IPS DF 19.7 (cell line): Measurements from ENCODE around the gene NPAS3.

ENCODE experiments used
- DNase-seq: peaks from one replicate; pipeline ENCODE4 v3.0.0-alpha.2; 2013; ENCODE audit warnings: low read depth, low spot score

NPAS3 gene

DNA sequence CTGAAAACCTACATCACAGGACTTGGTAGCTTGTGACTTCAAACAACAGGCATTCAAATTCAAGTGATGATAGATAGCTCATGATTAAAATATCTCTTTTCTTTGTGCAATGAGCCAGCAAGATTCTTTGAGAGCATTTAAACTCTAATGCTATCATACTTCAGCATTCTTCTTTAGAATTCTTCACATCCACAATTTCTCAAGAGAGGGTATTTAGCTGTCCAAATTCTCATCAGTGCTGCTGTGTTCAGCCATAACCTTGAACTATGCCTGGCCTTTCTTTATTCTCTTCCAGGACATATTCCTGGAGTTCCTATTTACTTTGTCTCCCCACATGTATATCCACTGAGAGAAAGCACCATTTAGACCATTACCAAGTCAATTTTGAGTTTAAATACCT is 691.1 kb downstream of the NPAS3 start:
- DNase-seq: no peak

DNA sequence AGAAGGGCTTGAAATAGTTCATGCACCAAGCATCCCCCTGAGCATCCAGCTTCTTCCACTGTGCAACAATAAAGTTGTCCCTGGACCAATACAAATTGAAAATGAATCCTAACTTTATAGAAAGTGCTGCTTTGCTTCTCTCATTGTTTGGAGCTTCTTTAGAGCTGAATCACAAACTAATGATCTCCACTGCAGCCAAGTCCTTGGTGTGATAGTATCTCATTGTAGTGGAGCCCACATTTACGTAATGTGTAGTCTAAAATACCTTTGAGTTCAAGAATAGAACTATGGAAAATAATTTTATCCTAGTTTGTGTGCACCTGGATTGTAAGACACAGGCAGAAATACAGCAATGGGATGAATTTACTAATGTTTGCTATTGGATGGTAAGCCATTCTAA is 692.3 kb downstream of the NPAS3 start:
- DNase-seq: no peak

DNA sequence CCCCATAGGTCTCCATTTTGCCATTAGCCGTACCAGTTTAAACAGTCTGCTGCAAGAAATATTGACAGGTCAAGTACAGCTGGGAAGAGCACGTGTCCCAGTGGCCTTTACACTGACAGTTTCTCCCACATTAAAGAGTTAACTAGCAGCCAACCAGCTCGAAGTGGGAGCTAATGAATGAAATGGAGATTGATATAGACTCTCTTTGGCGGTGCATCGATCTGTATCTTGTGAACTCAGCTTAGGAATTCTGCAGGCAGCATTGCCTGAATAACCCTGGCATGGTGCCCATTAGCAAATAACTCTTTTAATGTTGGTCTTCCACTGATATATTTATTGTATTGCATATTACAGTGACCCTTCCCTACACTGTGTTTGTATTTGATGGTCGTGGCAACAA is 692.8 kb downstream of the NPAS3 start:
- DNase-seq: no peak

DNA sequence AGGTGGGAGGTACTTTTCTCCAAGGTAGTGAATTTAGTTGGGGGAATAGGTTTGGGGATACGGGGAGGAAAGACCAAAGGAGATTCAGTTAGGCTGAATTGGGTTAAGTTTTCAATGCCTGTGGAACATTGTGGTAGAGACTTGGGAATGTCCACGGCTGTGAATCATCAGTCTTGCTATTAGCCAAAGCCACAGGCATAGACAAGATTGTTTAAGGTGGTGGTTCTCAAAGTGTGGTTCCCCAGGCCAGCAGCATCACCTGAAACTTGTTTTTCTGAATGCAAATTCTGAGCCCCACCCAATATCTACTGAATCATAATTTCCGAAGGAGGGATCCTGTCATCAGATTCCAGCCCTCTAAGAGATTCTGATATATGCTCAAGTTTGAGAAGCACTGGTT is 696.0 kb downstream of the NPAS3 start:
- DNase-seq: no peak

DNA sequence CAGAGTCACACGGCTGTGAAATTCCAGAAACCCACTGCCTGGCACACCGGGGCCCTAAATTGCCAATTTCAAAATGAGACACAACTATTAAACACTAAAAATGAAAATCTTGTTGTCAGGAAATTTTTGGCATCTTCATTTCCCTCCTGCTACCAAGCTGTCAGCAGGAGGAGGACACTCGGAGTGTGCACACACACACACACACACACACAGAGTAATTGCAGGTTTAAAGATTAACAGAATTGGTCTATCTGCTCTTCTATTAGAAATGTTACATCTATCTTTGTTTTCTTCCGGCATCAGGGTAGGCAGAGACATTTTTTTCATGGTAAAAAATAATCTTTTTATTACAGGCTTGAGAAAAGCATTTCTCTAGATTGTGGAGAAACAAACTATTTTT is 698.0 kb downstream of the NPAS3 start:
- DNase-seq: no peak

DNA sequence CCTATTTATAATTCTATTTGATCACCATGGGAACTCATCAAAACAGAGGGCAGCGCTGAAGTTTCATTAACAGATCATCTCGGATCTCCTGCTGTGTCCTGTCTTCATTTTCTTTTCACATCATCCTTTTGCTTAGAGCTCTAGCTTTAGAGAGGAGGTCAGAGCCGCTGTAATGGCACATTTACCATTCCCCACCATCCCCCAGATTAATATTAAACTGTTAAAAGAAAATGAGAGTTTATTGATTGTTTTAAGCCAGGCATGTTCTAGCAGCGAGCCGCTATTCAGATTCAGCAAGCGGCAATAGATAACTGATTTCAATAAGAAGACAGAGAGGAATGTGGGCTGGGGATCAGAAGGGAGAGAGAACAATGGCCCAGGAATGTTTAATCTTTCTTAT is 703.4 kb downstream of the NPAS3 start:
- DNase-seq: no peak

DNA sequence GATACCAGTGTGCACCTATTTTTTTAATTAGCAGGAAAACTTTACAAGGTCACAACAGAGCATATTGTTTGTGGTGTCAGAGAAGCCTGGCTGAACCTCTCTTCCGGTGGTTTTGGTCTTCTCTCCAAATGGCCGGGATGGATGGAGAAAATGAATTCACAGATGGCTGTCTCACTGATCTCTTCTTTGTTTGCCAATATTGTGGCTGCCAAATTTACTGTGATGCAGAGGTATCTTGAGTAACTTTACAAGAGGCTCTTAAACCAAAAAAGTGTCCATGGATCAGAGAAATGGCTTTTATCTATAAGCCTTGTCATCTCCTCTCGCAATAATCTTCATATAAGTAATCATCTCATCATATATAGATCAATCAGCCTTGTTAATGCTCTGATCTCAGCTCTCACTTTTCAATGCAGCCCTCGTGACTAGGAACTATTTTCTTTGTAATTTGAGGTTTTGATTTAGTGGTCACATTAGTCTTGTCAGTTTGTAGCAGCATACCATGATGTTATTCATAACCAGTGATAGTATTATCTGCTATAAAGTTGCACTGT is 704.1 kb downstream of the NPAS3 start:
- DNase-seq: no peak

DNA sequence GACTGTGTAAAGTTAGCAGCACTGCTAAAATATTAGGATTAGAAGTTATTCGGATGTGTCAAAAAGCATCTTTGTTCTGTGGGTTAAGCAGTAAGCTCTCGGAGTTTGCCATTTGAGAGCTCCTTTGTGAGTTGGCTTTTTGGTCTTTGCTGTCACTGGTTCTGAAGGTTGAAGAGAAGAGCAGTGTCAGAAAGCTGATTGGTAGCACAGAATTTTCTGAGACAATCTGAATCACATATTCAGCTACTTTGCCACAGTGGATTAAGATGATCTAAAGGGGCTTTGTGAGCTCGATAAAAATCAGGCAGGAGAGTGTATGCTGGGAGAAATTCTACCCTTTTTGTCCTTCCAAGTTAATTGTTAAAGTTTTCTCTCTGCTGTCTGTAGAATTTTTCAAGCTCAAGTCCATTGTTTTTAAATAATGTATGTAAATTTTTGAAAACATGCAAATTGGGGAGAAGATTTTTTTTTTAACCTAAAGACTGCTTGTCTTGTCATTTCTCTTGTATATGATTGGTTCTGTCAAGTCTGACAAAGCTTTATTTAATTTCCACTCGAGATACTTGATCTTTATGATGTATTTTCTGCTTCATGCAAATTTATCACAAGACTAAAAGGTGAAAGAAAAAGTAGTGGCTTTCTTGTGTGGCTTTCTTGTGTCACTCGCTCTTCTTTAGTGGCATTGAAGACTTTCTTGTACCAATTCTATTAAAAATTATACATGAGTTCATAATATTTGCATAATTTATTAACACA is 704.9 kb downstream of the NPAS3 start:
- no peak for DNase-seq

DNA sequence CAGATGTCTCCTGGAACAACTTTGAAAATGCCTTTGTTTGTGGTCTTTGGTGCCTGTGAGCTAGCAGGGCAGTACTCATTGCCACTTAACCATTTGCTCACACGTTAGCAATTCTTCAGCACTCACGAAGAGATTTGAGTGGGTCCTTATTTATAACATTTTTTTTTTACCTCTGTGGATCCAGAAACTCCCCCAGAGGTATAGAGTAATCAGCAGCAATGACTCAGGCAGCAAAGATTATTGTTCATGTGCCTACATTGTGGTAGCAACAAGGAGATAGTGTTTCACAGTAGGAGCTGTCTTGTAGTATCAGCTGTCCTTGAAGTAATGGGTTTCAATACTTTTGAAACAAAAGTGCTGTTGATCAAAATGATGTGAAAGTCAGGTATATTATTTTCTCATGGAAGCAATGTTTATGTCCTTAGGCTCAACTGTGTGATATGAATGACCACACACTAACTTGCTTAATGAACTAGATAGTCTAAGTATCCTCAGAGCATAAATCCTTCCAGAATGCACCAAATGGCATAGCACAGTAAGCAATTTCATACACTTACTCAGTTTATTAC is 708.1 kb downstream of the NPAS3 start:
- no peak for DNase-seq

DNA sequence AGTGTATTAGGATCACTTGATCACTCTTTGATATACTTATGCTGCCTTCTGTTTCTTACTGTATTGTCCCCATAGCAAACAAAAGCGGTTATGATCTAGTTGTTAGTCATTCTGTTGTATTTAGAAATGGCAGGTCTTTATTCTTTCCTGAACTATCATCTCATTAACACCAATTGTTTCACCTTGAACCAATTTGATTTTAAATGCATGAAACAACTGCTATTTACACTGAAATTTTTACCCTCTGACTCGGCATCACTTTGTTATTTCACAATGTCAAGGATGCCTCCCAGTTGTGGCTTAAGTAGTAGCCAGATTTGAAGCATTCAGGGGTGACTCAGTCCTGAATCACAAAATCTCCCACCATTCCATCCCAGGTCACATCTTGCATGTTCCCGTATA is 708.7 kb downstream of the NPAS3 start:
- DNase-seq: no peak

DNA sequence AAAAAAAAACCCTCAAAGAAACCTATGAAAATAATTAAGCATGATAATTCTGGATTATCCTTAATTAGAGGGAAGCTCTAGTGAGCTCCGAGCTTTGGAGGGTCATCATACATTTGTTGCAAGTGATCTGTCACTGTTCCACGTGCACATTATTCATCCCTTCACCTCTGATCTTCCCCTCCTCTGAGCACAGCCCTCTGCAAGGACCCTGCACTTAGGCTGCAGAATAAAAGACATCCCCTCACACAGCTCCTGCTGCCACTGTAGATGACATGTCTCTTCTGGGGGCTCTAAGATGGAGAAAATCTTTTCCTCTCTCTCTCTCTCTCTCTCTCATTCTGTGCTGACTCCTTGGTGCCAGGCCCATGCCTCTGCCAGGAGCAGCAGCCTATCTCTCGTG is 711.8 kb downstream of the NPAS3 start:
- no peak for DNase-seq

DNA sequence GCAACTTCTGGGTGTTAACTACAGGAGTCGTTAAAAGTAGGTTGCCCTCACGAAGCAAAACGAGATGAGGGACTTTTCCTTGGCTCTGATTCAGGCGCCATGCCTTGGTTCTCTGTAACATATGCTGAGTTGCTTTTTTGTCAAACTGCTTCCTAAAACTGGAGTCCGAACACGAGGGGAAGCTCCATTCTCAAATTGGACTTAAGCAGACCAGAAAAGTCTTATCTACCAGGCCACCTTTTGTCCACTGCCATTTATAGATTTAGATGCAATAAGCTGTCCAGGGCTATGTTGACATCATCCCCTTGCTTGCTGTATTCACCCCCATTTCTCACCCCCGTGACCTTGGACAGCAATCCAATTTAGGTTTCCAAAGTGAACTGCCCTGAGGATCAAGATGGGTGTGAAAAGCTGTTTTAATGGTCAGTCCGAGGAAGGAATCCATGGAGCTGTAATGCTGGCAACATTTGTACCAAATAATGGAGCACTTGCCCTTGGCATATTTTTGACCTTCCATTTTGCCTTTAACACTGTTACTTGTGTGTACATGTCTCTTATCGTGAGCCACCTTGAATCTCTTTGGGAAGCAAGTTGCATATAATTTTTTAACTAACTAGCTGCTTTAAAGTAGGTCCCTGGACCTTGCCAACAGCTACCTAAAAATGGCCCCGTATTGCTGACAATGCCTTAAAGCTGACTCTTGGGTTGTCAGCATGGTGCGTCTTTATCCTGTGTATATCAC is 714.1 kb downstream of the NPAS3 start:
- no peak for DNase-seq

DNA sequence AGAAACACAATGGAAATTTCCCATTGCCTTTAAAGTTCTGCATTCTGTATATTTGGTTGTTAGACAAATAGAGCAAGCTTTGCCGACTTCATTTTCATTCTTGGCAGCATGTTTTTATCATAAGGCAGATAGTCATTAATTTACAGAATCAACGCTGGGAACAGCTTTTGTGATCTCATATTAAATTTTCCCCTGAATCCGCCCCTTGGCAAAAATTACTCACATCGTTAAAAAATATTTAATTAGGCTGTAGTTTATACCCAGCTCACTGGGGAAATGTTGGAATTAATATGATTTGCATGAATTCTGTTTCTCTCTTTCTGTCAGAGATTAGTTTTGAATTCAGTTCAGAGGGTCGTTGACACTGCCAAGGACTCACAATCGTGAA is 714.6 kb downstream of the NPAS3 start:
- DNase-seq: no peak

DNA sequence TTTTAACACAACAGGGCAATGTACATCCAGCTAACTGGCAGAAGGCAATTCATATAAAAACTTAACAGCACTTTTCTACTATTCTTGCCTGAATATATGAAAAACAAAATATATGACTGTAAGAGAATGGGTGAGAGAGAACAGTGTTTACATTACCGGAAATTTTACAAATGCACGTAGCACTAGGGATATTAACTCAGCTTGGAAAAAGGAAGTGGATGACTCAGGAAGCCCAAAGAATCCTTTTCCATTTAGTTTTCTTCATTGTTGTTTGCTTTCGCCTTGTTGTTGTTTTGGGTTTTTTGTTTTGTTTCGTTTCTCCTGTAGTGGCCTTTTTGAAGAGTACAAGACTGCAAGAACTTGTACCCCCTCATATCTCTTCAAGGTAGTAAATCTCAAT is 716.7 kb downstream of the NPAS3 start:
- DNase-seq: no peak

DNA sequence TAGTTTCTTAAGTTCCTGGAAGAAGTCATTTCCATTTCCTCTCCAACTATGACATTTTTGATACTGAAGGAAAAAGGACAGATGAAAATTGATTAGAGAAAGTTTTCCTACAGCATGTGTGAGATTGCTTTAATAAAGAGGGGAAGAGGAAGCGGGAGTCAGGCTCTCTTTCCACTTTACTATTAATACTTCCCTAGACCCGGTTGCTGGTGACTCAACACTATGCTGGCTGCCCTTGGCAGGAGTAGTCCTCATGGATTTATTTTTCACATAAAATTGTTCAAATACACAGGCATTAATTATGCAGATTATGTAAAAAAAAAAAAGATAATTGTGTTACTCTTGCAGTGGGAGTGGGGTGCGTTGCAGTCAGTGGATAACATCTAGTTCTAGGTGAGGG is 718.8 kb downstream of the NPAS3 start:
- no peak for DNase-seq

DNA sequence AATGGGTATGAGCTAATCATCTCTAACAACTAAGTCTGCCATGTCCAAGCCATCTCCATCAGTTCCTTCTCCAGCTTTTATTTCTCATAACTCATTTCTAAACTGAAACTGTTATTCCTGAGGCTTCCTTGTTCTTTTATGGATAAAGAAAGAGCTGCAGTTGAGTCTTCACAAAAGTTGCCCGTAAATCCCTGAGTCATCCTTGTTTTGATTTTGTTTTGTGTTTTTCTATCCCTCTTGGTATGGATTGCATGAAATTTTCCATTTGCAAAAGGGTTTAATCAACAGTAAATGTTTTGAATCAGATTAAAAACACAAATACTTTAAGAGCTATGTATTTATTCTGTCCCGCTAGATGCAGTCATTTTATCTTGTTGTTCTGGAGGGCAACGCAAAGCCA is 721.6 kb downstream of the NPAS3 start:
- no peak for DNase-seq

DNA sequence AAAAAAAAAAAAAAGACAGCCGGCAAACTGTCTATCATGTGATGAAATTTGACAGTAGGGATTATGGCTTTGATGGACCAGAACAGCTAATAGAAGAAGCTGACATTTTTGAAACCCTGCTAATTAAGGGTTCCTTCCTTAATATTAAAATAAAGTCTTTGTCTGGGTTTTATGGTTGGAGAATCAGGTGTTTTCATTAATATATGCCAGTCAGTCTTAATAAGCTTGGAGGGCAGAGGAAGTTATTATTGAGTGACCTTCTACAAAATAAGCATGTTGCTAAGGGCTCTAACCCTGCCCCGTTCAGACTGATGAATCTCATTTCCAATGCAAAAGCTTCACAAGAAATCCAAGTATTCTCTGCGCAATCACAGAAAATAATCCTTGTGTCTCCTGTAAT is 722.4 kb downstream of the NPAS3 start:
- no peak for DNase-seq

DNA sequence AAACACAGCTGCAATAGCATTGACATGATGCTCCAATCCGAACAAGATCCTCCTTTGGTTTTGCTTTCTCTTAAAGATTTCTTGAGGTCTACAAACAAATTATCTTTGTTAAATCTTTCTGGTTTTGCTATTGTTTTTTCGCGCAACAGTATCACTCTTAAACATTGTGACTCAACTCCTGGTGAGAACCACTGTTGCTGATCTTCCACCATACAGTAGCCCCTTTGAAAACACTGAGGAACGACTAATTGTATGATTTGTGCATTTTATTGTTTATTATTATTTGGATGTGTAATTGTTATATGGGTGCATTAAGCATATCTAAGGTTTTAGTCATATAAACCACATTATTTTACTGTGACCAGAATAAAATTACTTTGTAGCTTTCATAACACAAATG is 729.4 kb downstream of the NPAS3 start:
- DNase-seq: no peak

DNA sequence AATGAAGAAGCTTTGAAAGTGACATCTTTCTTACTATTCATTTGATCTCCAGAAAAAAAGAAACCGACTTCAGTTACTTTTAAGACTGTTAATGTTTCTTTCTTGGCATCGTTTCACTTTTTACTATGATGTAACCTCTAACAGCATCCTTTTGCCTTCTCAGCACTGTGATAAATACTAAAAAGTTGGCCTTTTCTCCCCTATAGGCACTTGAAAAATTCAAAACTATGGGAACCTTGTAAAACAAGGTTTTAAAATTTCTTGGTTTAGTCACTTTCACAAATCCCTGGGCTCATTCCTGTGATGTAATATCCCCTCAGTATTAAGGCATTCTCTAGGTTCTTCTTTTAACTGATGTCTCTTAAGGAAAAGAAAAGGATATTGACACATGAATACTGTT is 730.4 kb downstream of the NPAS3 start:
- no peak for DNase-seq

DNA sequence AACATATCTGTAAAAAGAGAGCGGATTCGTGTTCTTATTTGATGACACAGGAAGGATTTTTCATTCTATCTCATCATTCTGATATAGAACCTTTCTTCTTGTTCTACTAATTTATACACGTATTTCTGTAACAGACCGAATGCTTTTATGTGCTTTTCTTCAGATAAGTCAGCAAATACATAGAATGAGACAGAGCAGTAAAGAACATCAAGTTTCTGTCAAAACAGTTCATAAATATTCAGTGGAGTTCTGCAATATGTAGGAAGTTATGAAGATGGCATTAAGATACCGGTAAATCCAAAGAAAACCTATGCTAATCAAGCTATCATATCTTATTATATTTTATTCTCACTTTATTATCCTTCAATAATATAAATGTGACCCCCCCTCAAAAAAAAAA is 731.6 kb downstream of the NPAS3 start:
- DNase-seq: no peak

DNA sequence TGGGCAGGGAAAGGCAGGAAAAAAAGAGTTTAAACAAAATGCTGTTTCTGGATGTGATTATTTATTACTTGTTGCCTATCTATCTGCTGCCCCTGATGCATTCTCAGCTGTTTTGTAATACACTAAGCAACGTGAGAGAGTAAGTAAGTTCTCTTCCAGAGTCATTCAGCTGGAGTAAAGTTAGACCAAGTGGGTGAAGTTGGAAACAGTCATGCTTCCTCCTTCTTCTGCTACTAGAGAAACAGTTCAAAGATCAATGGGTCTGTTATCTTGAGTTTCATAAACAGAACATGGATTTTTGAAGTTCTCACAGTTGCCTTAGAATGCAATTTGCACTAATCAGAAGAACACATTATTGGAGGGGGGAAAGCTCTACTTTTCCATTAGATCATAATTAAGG is 732.9 kb downstream of the NPAS3 start:
- no peak for DNase-seq

DNA sequence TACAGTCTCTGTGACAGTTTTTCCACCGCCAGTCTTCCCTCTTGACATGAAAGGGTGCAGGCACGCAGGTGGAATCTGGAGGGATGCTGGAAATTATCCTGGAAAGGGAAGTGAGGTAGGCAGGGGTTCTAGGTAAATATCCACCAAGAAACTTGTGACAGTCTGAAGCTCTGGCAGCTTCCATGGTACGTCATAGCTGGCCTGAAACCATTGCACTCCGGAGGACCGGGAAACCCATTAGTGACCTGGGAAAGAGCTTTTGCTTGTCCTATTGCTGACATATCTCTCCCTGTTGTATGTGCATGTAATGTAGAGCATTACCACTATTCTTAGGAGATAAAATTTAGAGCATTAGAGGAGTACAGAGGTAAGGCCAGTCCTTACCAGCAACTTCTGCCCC is 736.2 kb downstream of the NPAS3 start:
- DNase-seq: no peak
